BE2C (cell line): ENCODE data around the gene LRRC8D.
A peak's percentile ranks its signal among the peaks of the same experiment; 100 is the strongest.

Experiments used
- DNase-seq: peaks from one replicate; pipeline ENCODE4 v3.0.0-alpha.2; 2020
- H3K27me3 ChIP-seq: fragments of 250-450 bp; sonication (Bioruptor Pico); 2 replicates; pipeline ENCODE4 v1.5.1; 2020; ENCODE audit warnings: mild to moderate bottlenecking
- H3K36me3 ChIP-seq: fragments of 250-450 bp; sonication (Bioruptor Pico); 2 replicates; pipeline ENCODE4 v1.5.1; 2020; ENCODE audit warnings: mild to moderate bottlenecking
- H3K4me1 ChIP-seq: fragments of 250-450 bp; sonication (Bioruptor Pico); 2 replicates; pipeline ENCODE4 v1.5.1; 2020
- H3K4me3 ChIP-seq: 2 replicates; pipeline ENCODE4 v1.5.1; 2011; ENCODE audit warnings: low read depth, low read length
- H3K9me3 ChIP-seq: fragments of 250-450 bp; sonication (Bioruptor Pico); 2 replicates; pipeline ENCODE4 v1.5.1; 2020
- CTCF ChIP-seq: IDR thresholded peaks from 2 replicates; pipeline ENCODE4 v1.5.1; 2012; ENCODE audit warnings: mild to moderate bottlenecking, low read depth, low read length

Gene LRRC8D

DNA sequence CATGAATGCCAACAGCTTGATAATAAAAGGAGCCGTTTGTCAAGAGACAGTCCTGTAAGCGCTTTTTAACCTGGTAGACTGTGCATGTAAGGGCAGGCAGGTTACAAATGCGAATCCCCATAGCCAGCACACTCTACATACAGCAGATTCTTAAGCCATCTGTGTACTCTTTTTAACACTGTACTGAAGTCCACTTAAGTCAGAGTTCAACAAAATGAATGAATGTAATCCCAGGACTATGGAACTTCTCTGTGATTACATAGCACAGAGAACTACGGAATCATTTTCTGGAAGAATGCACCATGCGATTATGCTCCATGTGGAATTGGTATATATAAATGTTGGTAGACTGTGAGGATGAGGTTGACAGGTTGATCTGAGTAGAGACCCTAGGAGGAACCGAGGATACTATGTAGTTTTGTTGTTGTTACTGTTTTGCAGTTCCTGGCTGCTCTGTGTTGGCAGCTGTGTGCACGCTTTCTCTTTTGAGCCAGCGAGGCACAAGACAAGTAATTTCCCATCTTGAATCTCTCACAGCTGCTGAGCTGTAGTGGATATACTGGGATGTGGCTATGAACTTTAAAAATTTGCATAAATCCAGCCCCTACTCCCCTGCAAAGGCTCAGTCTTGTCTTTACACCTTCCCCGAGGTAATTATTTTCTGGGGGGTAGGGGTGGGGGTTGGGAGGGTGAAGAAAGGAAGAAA lies 21.9 kb downstream of the LRRC8D start:
- no peak for DNase-seq
- no peak for TF ChIP-seq CTCF
- Histone ChIP-seq H3K36me3 (no peaks in the 10 kb centered on the region), H3K4me1 (no peaks in the 10 kb centered on the region), H3K9me3 (no peaks in the 10 kb centered on the region), H3K27me3 (no peaks in the 10 kb centered on the region), H3K4me3 (peak overlapping the region; percentile 77)

DNA sequence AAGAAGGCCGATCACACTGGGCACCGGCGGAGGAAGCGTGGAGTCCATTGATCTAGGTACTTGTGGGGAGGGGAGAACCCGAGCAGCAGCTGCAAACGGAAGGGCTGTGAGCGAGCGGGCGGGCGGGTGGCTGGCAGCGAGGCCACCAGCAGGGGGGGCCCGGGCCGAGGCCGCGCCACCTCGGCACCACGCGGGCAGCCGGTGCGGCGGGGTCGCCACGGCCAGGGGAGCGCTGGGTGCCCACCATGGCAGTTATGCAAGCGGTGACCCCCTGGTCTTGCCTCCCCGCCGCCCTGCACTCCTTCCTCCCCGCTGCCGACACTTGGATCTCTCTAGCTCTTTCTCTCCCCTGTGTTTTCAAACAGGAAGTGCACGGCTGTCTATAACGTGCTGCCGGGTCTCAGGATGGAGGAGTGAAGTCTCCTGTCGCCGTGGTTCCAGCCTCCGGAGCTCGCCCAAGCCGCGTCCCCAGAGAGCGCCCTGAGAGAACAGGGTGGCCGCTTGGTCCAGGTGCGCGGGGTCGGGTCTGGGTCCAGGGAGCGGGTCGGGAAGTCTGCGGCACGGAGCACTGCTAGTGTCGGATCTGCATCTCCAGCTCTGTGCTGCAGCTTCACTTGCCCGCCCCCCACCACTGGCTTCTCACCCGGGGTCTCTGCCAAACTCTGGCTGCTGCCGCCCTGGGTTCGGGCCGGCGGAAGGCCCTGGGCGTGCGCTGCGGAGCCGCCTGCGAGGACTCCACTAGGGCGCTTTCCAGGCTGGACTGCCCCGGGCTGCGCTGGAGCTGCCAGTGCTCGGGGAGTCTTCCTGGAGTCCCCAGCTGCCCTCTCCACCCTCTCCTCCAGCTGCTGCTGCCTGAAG lies 22.7 kb downstream of the LRRC8D start:
- DNase-seq, result peak; percentile 74
- TF ChIP-seq CTCF, result no peak
- Histone ChIP-seq H3K4me1 (no peaks in the 10 kb centered on the region), H3K27me3 (no peaks in the 10 kb centered on the region), H3K4me3 (peak overlapping the region; percentile 77), H3K36me3 (no peaks in the 10 kb centered on the region), H3K9me3 (no peaks in the 10 kb centered on the region)

DNA sequence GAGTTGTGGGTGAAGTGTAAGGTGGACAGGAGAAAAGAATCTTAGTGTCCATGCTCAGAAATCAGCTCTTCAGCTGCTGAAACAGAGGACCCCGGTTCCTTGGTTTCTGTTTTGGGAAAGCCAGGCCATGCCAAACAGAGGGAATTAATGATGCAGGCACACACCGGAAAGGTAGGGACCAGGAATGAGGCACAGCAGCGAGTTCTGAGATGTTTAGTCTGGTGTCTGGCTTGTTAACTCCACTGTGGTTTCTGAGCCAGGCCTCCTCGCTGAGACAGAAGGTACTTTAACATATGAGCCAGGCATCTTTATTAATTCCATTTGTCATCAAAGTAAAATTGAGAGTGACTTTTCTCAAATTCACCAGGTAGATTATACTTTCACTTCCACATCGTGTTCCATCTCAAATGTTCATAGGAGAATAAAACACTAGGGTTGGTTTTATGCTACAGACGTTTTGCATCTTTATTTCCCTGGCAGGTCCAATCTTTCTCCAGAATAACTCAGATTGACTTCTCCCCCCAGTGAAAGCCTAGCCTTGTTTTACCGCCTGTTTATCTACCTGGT lies 23.5 kb downstream of the LRRC8D start:
- peak overlapping the region; percentile 77 for H3K4me3 ChIP-seq
- peak; percentile 8 for DNase-seq
- no peaks in the 10 kb centered on the region for H3K36me3 ChIP-seq
- H3K4me1 ChIP-seq, result no peaks in the 10 kb centered on the region
- no peaks in the 10 kb centered on the region for H3K9me3 ChIP-seq
- no peaks in the 10 kb centered on the region for H3K27me3 ChIP-seq
- TF ChIP-seq CTCF, result no peak

- H3K4me3 ChIP-seq, result peak overlapping the region; percentile 77
- no peaks in the 10 kb centered on the region for H3K4me1 ChIP-seq
- no peak for DNase-seq
- no peak for TF ChIP-seq CTCF
- no peaks in the 10 kb centered on the region for H3K27me3 ChIP-seq
- H3K9me3 ChIP-seq, result no peaks in the 10 kb centered on the region
- H3K36me3 ChIP-seq, result no peaks in the 10 kb centered on the region
These were observed 24.0 kb downstream of the LRRC8D start for GRCh38 chr1:89844860-89845259.

DNA sequence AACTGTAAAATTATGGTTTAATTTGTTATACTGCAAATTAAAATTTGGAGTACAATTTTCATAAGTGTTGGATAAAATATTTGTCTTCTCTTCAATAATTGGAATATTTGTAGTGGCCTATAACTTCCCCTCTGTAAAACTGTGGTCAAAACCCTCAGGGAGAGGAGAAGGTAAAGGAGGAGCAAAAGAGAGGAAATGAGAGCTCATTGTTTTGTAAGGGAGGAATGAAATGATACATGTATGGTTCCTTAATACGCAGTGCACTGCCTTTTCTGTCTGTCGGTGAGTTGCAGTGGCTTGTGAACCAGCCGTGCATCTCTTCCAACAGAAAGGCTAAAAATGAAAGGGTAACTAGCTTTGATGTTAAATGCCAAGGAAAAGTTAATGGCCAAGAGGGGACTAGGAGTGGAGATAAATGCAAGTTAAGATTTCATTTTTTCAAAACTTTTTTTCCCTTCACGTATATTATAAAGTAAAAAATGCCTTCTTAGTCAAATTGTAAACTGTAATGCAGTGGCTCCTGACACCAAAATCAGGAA lies 26.4 kb downstream of the LRRC8D start:
- Histone ChIP-seq H3K36me3 (no peaks in the 10 kb centered on the region), H3K4me1 (no peaks in the 10 kb centered on the region), H3K4me3 (no peak overlapping the region), H3K9me3 (no peaks in the 10 kb centered on the region), H3K27me3 (no peaks in the 10 kb centered on the region)
- no peak for DNase-seq
- no peak for TF ChIP-seq CTCF
